IPS-20b (cell line): ENCODE data around the gene NEK4.

Source experiments
- H3K27ac ChIP-seq: one replicate; pipeline ENCODE4 v1.5.1; 2013; ENCODE audit warnings: low read length
- H3K27me3 ChIP-seq: 2 replicates; pipeline ENCODE4 v1.6.1; 2013; ENCODE audit warnings: mild to moderate bottlenecking, low read length, inconsistent platforms; ENCODE audit not compliant: insufficient read depth
- H3K36me3 ChIP-seq: 2 replicates; pipeline ENCODE4 v1.6.1; 2013; ENCODE audit warnings: low read depth, mild to moderate bottlenecking, inconsistent platforms, low read length, moderate library complexity; ENCODE audit not compliant: insufficient read depth
- H3K4me1 ChIP-seq: 2 replicates; pipeline ENCODE4 v1.6.1; 2013; ENCODE audit warnings: mild to moderate bottlenecking, control low read depth, inconsistent platforms, low read length, moderate library complexity; ENCODE audit not compliant: insufficient read depth
- H3K4me3 ChIP-seq: 2 replicates; pipeline ENCODE4 v1.5.1; 2013; ENCODE audit warnings: mild to moderate bottlenecking, low read length, inconsistent platforms
- H3K9ac ChIP-seq: 2 replicates; pipeline ENCODE4 v1.6.1; 2013; ENCODE audit warnings: low read depth, mild to moderate bottlenecking, inconsistent platforms, low read length, moderate library complexity
- H3K9me3 ChIP-seq: 2 replicates; pipeline ENCODE4 v1.6.1; 2013; ENCODE audit warnings: mild to moderate bottlenecking, low read depth, low read length, inconsistent platforms; ENCODE audit not compliant: insufficient read depth

The NEK4 gene

GRCh38 chr3:52791928-52792327 is 21.2 kb upstream of the NEK4 start:
- H3K9me3 ChIP-seq: no peaks in the 10 kb centered on the region
- no peaks in the 10 kb centered on the region for H3K36me3 ChIP-seq
- H3K4me3 ChIP-seq: no peak overlapping the region
- no peaks in the 10 kb centered on the region for H3K4me1 ChIP-seq
- no peaks in the 10 kb centered on the region for H3K27me3 ChIP-seq
- no peak overlapping the region for H3K27ac ChIP-seq
- no peak overlapping the region for H3K9ac ChIP-seq

GRCh38 chr3:52791366-52791765 is 20.6 kb upstream of the NEK4 start:
- Histone ChIP-seq H3K27me3 (no peaks in the 10 kb centered on the region), H3K4me3 (no peak overlapping the region), H3K27ac (no peak overlapping the region), H3K9me3 (no peaks in the 10 kb centered on the region), H3K4me1 (no peaks in the 10 kb centered on the region), H3K36me3 (no peaks in the 10 kb centered on the region), H3K9ac (no peak overlapping the region)

- Histone ChIP-seq H3K9ac (no peak overlapping the region), H3K27ac (no peak overlapping the region), H3K27me3 (no peaks in the 10 kb centered on the region), H3K9me3 (no peaks in the 10 kb centered on the region), H3K4me3 (no peak overlapping the region), H3K4me1 (no peaks in the 10 kb centered on the region), H3K36me3 (no peaks in the 10 kb centered on the region)
Measured at GRCh38 chr3:52790741-52791140, 20.0 kb upstream of the NEK4 start.

- Histone ChIP-seq H3K9me3 (no peaks in the 10 kb centered on the region), H3K4me1 (no peaks in the 10 kb centered on the region), H3K27ac (no peak overlapping the region), H3K27me3 (no peaks in the 10 kb centered on the region), H3K9ac (no peak overlapping the region), H3K4me3 (no peak overlapping the region), H3K36me3 (no peaks in the 10 kb centered on the region)
Measured at GRCh38 chr3:52790337-52790736, 19.6 kb upstream of the NEK4 start.

GRCh38 chr3:52789746-52790040 is 19.0 kb upstream of the NEK4 start:
- H3K27me3 ChIP-seq: no peaks in the 10 kb centered on the region
- H3K27ac ChIP-seq: no peak overlapping the region
- no peaks in the 10 kb centered on the region for H3K9me3 ChIP-seq
- H3K9ac ChIP-seq: no peak overlapping the region
- H3K36me3 ChIP-seq: no peaks in the 10 kb centered on the region
- H3K4me3 ChIP-seq: no peak overlapping the region
- no peaks in the 10 kb centered on the region for H3K4me1 ChIP-seq

- H3K9me3 ChIP-seq: no peaks in the 10 kb centered on the region
- H3K4me3 ChIP-seq: no peak overlapping the region
- H3K36me3 ChIP-seq: no peaks in the 10 kb centered on the region
- no peak overlapping the region for H3K27ac ChIP-seq
- no peaks in the 10 kb centered on the region for H3K27me3 ChIP-seq
- no peaks in the 10 kb centered on the region for H3K4me1 ChIP-seq
- no peak overlapping the region for H3K9ac ChIP-seq
Measured at GRCh38 chr3:52788890-52789745, 18.4 kb upstream of the NEK4 start.

- no peak overlapping the region for H3K4me3 ChIP-seq
- H3K9me3 ChIP-seq: no peaks in the 10 kb centered on the region
- no peaks in the 10 kb centered on the region for H3K4me1 ChIP-seq
- no peaks in the 10 kb centered on the region for H3K27me3 ChIP-seq
- no peak overlapping the region for H3K9ac ChIP-seq
- H3K36me3 ChIP-seq: no peaks in the 10 kb centered on the region
- H3K27ac ChIP-seq: no peak overlapping the region
Measured at GRCh38 chr3:52787672-52788625, 17.2 kb upstream of the NEK4 start.

GRCh38 chr3:52787246-52787645 is 16.5 kb upstream of the NEK4 start:
- no peaks in the 10 kb centered on the region for H3K27me3 ChIP-seq
- no peaks in the 10 kb centered on the region for H3K36me3 ChIP-seq
- H3K27ac ChIP-seq: no peak overlapping the region
- no peak overlapping the region for H3K9ac ChIP-seq
- H3K4me3 ChIP-seq: no peak overlapping the region
- no peaks in the 10 kb centered on the region for H3K9me3 ChIP-seq
- peaks cover 1% of the 10 kb centered on the region; the same call in 1 of the 2 replicates for H3K4me1 ChIP-seq

- H3K36me3 ChIP-seq: no peaks in the 10 kb centered on the region
- no peak overlapping the region for H3K9ac ChIP-seq
- H3K9me3 ChIP-seq: no peaks in the 10 kb centered on the region
- H3K4me3 ChIP-seq: no peak overlapping the region
- H3K4me1 ChIP-seq: peaks cover 6% of the 10 kb centered on the region; the same call in 1 of the 2 replicates
- H3K27me3 ChIP-seq: no peaks in the 10 kb centered on the region
- no peak overlapping the region for H3K27ac ChIP-seq
Measured at GRCh38 chr3:52786330-52787215, 15.8 kb upstream of the NEK4 start.

- Histone ChIP-seq H3K36me3 (no peaks in the 10 kb centered on the region), H3K9ac (no peak overlapping the region), H3K4me3 (no peak overlapping the region), H3K27ac (no peak overlapping the region), H3K27me3 (no peaks in the 10 kb centered on the region), H3K4me1 (peaks cover 6% of the 10 kb centered on the region; the same call in 1 of the 2 replicates), H3K9me3 (no peaks in the 10 kb centered on the region)
Measured at GRCh38 chr3:52784931-52785590, 14.3 kb upstream of the NEK4 start.
